ENCODE data around the gene ABCD1.

ABCD1 gene

GRCh38 chrX:153772316-153773217 lies 47.9 kb downstream of the ABCD1 start:
- FAIRE-seq (no peak), DNase-seq (ENCODE audit: low spot score) (no peak)

- DNase-seq (ENCODE audit: low spot score) (no peak), FAIRE-seq (no peak)
These were observed 48.6 kb downstream of the ABCD1 start for GRCh38 chrX:153773218-153773611.

GRCh38 chrX:153773741-153774575 lies 49.3 kb downstream of the ABCD1 start:
- DNase-seq (ENCODE audit: low spot score) (no peak), FAIRE-seq (no peak)

- DNase-seq (ENCODE audit: low spot score) (no peak), FAIRE-seq (no peak)
These were observed 50.1 kb downstream of the ABCD1 start for GRCh38 chrX:153774576-153775292.

GRCh38 chrX:153775293-153776119 lies 50.9 kb downstream of the ABCD1 start:
- FAIRE-seq, result no peak
- no peak for DNase-seq (ENCODE audit: low spot score)

GRCh38 chrX:153776120-153776599 lies 51.5 kb downstream of the ABCD1 start:
- FAIRE-seq (no peak), DNase-seq (ENCODE audit: low spot score) (no peak)

- FAIRE-seq (no peak), DNase-seq (ENCODE audit: low spot score) (no peak)
These were observed 52.0 kb downstream of the ABCD1 start for GRCh38 chrX:153776611-153777045.

GRCh38 chrX:153777261-153778090 lies 52.8 kb downstream of the ABCD1 start:
- DNase-seq (ENCODE audit: low spot score) (no peak), FAIRE-seq (no peak)

GRCh38 chrX:153778181-153778580 lies 53.5 kb downstream of the ABCD1 start:
- FAIRE-seq (no peak), DNase-seq (ENCODE audit: low spot score) (no peak)

GRCh38 chrX:153778684-153779101 lies 54.0 kb downstream of the ABCD1 start:
- DNase-seq (ENCODE audit: low spot score), result no peak
- no peak for FAIRE-seq

GRCh38 chrX:153779891-153780677 lies 55.4 kb downstream of the ABCD1 start:
- FAIRE-seq, result no peak

GRCh38 chrX:153780678-153781427 lies 56.2 kb downstream of the ABCD1 start, which contains the start of gene SRPK3:
Gene SRPK3, plus strand, starts transcription at chrX:153781041. Its CDS starts 46 bp downstream, at chrX:153781087.
- DNase-seq (ENCODE audit: low spot score), result no peak
- FAIRE-seq, result no peak

More at GRCh38 chrX:153779891-153780677, 55.4 kb downstream of the ABCD1 start:
- DNase-seq (ENCODE audit: low spot score), result no peak

- no peak for FAIRE-seq
- no peak for DNase-seq (ENCODE audit: low spot score)
These were observed 56.9 kb downstream of the ABCD1 start for GRCh38 chrX:153781428-153782047.

GRCh38 chrX:153782313-153782712 lies 57.7 kb downstream of the ABCD1 start:
- DNase-seq (ENCODE audit: low spot score) (no peak), FAIRE-seq (no peak)

- DNase-seq (ENCODE audit: low spot score), result no peak
- no peak for FAIRE-seq
These were observed 58.2 kb downstream of the ABCD1 start for GRCh38 chrX:153782871-153783270.

- DNase-seq (ENCODE audit: low spot score) (no peak), FAIRE-seq (no peak)
These were observed 58.8 kb downstream of the ABCD1 start for GRCh38 chrX:153783378-153784013.

All from RCC 7860 (cell line).